A549 (cell line): Measurements from ENCODE around the gene SLBP. TPM values are rescaled to one million over a fixed set of nuclear protein-coding genes. Genes with fewer than 3 reads are reported as not detected.

Experiments used
- ATAC-seq, 2 experiments: fragments of 200-7000 bp in 1 of 2; fragments of >200 bp in 1 of 2; cut with Nextera tagmentation in 1 of 2; cut with Tn5 transposase in 1 of 2; 3 replicates each; pipeline versions ENCODE4 v1.8.0 to v1.9.1; 2018 to 2020; ENCODE audit warnings: mild to moderate bottlenecking in 1 of 2, moderate library complexity in 1 of 2
- CTCF ChIA-PET: fragments of 300-600 bp; sonication (Branson Sonifier 250); formaldehyde crosslinking; extraction: SDS; loops from one replicate; lab custom pipeline; 2021; ENCODE audit warnings: antibody characterized with exemption, inconsistent platforms; lab: Yijun Ruan, JAX
- POLR2A ChIA-PET: fragments of 350-600 bp; formaldehyde crosslinking; extraction: SDS; loops from one replicate; lab custom pipeline; 2021; ENCODE audit warnings: antibody characterized with exemption, inconsistent platforms; lab: Yijun Ruan, JAX
- DNase-seq, 2 experiments: peaks; one replicate each; pipeline versions ENCODE4 v3.0.0 to v3.0.0-alpha.2; 2011 to 2016; ENCODE audit warnings: low read depth in 1 of 2, low spot score in 1 of 2
- FAIRE-seq: peaks from 2 replicates; lab custom pipeline; 2011; peaks lifted over from hg19 to GRCh38; lab: Jason Lieb, UNC
- H3K27ac ChIP-seq, 2 experiments: fragments of >200 bp; sonication (Bioruptor Twin); formaldehyde crosslinking; 3 replicates each; pipeline ENCODE4 v1.5.1; 2016 to 2017
- H3K4me1 ChIP-seq: fragments of >200 bp; sonication (Bioruptor Twin); formaldehyde crosslinking; 3 replicates; pipeline ENCODE4 v1.6.1; 2016
- H3K4me2 ChIP-seq: fragments of >200 bp; sonication (Bioruptor Twin); formaldehyde crosslinking; 3 replicates; pipeline ENCODE4 v1.6.1; 2016
- H3K4me3 ChIP-seq: fragments of >200 bp; sonication (Bioruptor Twin); formaldehyde crosslinking; 3 replicates; pipeline ENCODE4 v1.5.1; 2016
- H3K9me3 ChIP-seq: fragments of >200 bp; sonication (Bioruptor Twin); formaldehyde crosslinking; 3 replicates; pipeline ENCODE4 v1.6.1; 2016
- CEBPB ChIP-seq, 2 experiments: fragments of >200 bp in 1 of 2; sonication (Bioruptor Twin) in 1 of 2; formaldehyde crosslinking in 1 of 2; IDR thresholded peaks; 2 replicates each; pipeline ENCODE4 v1.6.1; 2012 to 2016
- EHF ChIP-seq: fragments of 250-450 bp; sonication (Bioruptor Pico); IDR thresholded peaks from 2 replicates; pipeline ENCODE4 v1.5.0; 2020; ENCODE audit warnings: mild to moderate bottlenecking
- EHMT2 ChIP-seq: fragments of 200-600 bp; sonication (generic); IDR thresholded peaks from 2 replicates; pipeline ENCODE4 v1.6.1; 2016; ENCODE audit warnings: antibody characterized with exemption, low read depth, mild to moderate bottlenecking, moderate library complexity
- FOSL2 ChIP-seq, 2 experiments: fragments of 450-650 bp in 1 of 2; fragments of >200 bp in 1 of 2; sonication (Bioruptor Twin) in 1 of 2; formaldehyde crosslinking; IDR thresholded peaks; 2 replicates each; pipeline versions ENCODE4 v1.5.0 to v1.6.1; 2016 to 2020; ENCODE audit warnings: mild to moderate bottlenecking in 1 of 2, moderate library complexity in 1 of 2
- HMGXB4 ChIP-seq: fragments of 250-450 bp; sonication (Bioruptor Pico); IDR thresholded peaks from 2 replicates; pipeline ENCODE4 v1.5.0; 2021; ENCODE audit warnings: mild to moderate bottlenecking, moderate library complexity, borderline replicate concordance
- HOXA7 ChIP-seq: fragments of 250-450 bp; sonication (Bioruptor Pico); IDR thresholded peaks from 2 replicates; pipeline ENCODE4 v1.5.0; 2020; ENCODE audit warnings: mild to moderate bottlenecking, moderate library complexity
- KDM5A ChIP-seq: fragments of 200-600 bp; sonication (generic); IDR thresholded peaks from 2 replicates; pipeline ENCODE4 v1.6.1; 2016; ENCODE audit warnings: antibody characterized with exemption, mild to moderate bottlenecking
- MAFK ChIP-seq: fragments of 450-650 bp; IDR thresholded peaks from 2 replicates; pipeline ENCODE4 v1.6.1; 2014; ENCODE audit not compliant: partially characterized antibody
- MYC ChIP-seq: IDR thresholded peaks from 2 replicates; pipeline ENCODE4 v1.6.1; 2012; ENCODE audit warnings: mild to moderate bottlenecking, inconsistent platforms, low read length, improper control_type of control experiment, borderline replicate concordance
- NPAS2 ChIP-seq: fragments of 250-450 bp; sonication (Bioruptor Pico); IDR thresholded peaks from 2 replicates; pipeline ENCODE4 v1.8.0; 2022; ENCODE audit warnings: mild to moderate bottlenecking, moderate library complexity, borderline replicate concordance
- NR3C1 ChIP-seq: fragments of >200 bp; sonication (Bioruptor Twin); formaldehyde crosslinking; IDR thresholded peaks from 3 replicates; pipeline ENCODE4 v1.6.1; 2017
- PHF8 ChIP-seq: fragments of 200-600 bp; sonication (generic); IDR thresholded peaks from 2 replicates; pipeline ENCODE4 v1.6.1; 2016; ENCODE audit warnings: low read depth, mild to moderate bottlenecking, antibody characterized with exemption, moderate library complexity, borderline replicate concordance
- POLR2A ChIP-seq: IDR thresholded peaks from 2 replicates; pipeline ENCODE4 v1.6.1; 2012; ENCODE audit warnings: mild to moderate bottlenecking, low read length
- RARB ChIP-seq: fragments of 250-450 bp; sonication (Bioruptor Pico); IDR thresholded peaks from 2 replicates; pipeline ENCODE4 v1.8.0; 2021; ENCODE audit warnings: mild to moderate bottlenecking, moderate library complexity
- RCOR1 ChIP-seq: fragments of 150-350 bp; IDR thresholded peaks from 2 replicates; pipeline ENCODE4 v1.6.1; 2014; ENCODE audit warnings: antibody characterized with exemption, low read length, low read depth
- RFX5 ChIP-seq: fragments of 450-650 bp; IDR thresholded peaks from 2 replicates; pipeline ENCODE4 v1.7.1; 2014; ENCODE audit warnings: antibody characterized with exemption, mild to moderate bottlenecking, moderate library complexity
- SMC3 ChIP-seq: fragments of >200 bp; sonication (Bioruptor Twin); formaldehyde crosslinking; IDR thresholded peaks from 3 replicates; pipeline ENCODE4 v1.6.1; 2018; ENCODE audit warnings: inconsistent platforms
- TFCP2L1 ChIP-seq: fragments of 250-450 bp; sonication (Bioruptor Pico); IDR thresholded peaks from 2 replicates; pipeline ENCODE4 v1.5.0; 2021; ENCODE audit warnings: mild to moderate bottlenecking
- WGBS: methylation state at CpG from one replicate; pipeline ENCODE4 v1.1.6; 2017; ENCODE audit errors: missing lambda C conversion rate; 5-methylcytosine and 5-hydroxymethylcytosine counted together
- polyA plus RNA-seq, 4 experiments: library from polyadenylated mRNA; depleted of rRNA in 3 of 4; stranded (reverse); fragments of >200 nt; fragmentation: RNase III in 1 of 4; extraction: RNeasy Plus Mini Kit Qiagen cat#74134 plus additional on column Dnase treatment in 1 of 4; gene quantifications; 2 replicates in 3 of 4; 3 replicates in 1 of 4; pipeline ENCODE4 v1.2.3, GENCODE V29; 2011 to 2017
- TF ChIP-seq, protein P1 (sequence below): IDR thresholded peaks from 2 replicates; pipeline ENCODE4 v1.6.1; 2012
- TF ChIP-seq, protein P2 (sequence below): fragments of 200-600 bp; sonication (generic); IDR thresholded peaks from 2 replicates; pipeline ENCODE4 v1.6.1; 2016; ENCODE audit warnings: antibody characterized with exemption, mild to moderate bottlenecking, moderate library complexity
- TF ChIP-seq, protein P3 (sequence below): fragments of >200 bp; sonication (Bioruptor Twin); formaldehyde crosslinking; IDR thresholded peaks from 3 replicates; pipeline ENCODE4 v1.6.1; 2016

The SLBP gene
- polyA plus RNA-seq, 2 of the 4 experiments (the other 2 are of a cell fraction) = 80.5 to 89.9 TPM

DNA sequence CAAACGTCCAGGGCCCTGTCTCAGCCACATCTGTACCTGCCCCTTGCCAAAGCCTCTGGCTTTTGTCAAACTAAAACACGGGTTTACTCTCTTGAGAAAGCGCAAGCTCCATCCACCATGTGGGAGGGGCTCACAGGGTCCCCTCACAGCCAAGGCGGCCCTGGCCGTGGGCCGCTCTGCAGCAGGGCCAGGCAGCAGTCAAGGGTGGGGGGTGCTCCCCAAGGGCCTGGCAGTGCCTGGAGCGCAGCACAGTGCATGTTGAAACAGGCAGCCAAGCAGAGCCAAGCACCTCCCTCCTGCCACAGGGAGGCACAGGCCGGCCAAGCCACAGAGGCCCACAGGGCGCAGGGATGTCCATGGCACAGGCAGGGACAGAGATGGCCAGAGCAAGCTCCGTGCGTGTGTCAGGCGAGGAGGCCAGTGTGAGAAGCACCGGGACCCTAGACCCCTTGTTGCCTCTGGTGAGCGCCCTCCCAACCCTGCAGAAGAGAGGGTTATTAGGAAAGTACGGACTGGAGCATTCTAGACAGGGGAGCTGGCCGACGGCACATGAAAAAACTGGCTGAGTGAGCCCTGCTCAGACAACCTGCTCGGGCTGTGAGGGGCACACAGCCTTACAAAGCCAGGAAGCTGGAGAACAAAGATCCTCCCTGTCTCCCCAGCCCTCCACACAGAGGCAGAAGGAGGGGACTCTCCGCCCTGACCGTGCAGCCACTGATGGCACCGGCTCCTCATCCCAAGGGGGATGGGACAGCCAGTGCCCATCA, 67.0 kb downstream of the SLBP start:
- no peak for DNase-seq
- POLR2A ChIA-PET = no interaction called here
- WGBS = 60% methylated on average over 12 of the region's 21 CpGs
- Histone ChIP-seq H3K9me3 (no peaks in the 10 kb centered on the region), H3K27ac (no peak overlapping the region), H3K4me3 (no peak overlapping the region)
- no peak for TF ChIP-seq EHF (CRISPR knock-in tag)
- TF ChIP-seq KDM5A = no peak
- no peak for TF ChIP-seq SMC3
- TF ChIP-seq TFCP2L1 (CRISPR knock-in tag) = no peak
- TF ChIP-seq NR3C1 = no peak
- TF ChIP-seq CEBPB (IDR thresholded peaks at IDR 0.05) = no peak
- no peak for TF ChIP-seq RCOR1
- no peak for TF ChIP-seq EHMT2
- TF ChIP-seq HMGXB4 (CRISPR knock-in tag) = no peak
- no peak for TF ChIP-seq RARB
- no peak for TF ChIP-seq HOXA7 (CRISPR knock-in tag)
- TF ChIP-seq, protein P1, sequence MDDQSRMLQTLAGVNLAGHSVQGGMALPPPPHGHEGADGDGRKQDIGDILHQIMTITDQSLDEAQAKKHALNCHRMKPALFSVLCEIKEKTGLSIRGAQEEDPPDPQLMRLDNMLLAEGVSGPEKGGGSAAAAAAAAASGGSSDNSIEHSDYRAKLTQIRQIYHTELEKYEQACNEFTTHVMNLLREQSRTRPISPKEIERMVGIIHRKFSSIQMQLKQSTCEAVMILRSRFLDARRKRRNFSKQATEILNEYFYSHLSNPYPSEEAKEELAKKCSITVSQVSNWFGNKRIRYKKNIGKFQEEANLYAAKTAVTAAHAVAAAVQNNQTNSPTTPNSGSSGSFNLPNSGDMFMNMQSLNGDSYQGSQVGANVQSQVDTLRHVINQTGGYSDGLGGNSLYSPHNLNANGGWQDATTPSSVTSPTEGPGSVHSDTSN = no peak
- TF ChIP-seq PHF8 = no peak
- TF ChIP-seq NPAS2 (CRISPR knock-in tag) = no peak
- TF ChIP-seq, protein P2, sequence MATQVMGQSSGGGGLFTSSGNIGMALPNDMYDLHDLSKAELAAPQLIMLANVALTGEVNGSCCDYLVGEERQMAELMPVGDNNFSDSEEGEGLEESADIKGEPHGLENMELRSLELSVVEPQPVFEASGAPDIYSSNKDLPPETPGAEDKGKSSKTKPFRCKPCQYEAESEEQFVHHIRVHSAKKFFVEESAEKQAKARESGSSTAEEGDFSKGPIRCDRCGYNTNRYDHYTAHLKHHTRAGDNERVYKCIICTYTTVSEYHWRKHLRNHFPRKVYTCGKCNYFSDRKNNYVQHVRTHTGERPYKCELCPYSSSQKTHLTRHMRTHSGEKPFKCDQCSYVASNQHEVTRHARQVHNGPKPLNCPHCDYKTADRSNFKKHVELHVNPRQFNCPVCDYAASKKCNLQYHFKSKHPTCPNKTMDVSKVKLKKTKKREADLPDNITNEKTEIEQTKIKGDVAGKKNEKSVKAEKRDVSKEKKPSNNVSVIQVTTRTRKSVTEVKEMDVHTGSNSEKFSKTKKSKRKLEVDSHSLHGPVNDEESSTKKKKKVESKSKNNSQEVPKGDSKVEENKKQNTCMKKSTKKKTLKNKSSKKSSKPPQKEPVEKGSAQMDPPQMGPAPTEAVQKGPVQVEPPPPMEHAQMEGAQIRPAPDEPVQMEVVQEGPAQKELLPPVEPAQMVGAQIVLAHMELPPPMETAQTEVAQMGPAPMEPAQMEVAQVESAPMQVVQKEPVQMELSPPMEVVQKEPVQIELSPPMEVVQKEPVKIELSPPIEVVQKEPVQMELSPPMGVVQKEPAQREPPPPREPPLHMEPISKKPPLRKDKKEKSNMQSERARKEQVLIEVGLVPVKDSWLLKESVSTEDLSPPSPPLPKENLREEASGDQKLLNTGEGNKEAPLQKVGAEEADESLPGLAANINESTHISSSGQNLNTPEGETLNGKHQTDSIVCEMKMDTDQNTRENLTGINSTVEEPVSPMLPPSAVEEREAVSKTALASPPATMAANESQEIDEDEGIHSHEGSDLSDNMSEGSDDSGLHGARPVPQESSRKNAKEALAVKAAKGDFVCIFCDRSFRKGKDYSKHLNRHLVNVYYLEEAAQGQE = no peak
- TF ChIP-seq, all 56 proteins: peak for 0
- Histone ChIP-seq H3K4me1 (no peaks in the 10 kb centered on the region), H3K4me2 (no peak overlapping the region)
- CTCF ChIA-PET = interaction anchor here (0.9 kb wide), 1 partner anchor 15 kb away, joined by 3 read pairs; no protein-coding TSS in a partner anchor
- FAIRE-seq (no peak), ATAC-seq (peak; percentile 51; a peak in 3 of 6 replicates)

GRCh38 chr4:1643971-1644735, 68.0 kb downstream of the SLBP start:
- H3K4me2 ChIP-seq = no peak overlapping the region
- H3K27ac ChIP-seq = no peak overlapping the region
- H3K4me3 ChIP-seq = no peak overlapping the region
- CTCF ChIA-PET = no interaction called here
- no peak for FAIRE-seq
- H3K9me3 ChIP-seq = no peaks in the 10 kb centered on the region
- TF ChIP-seq MYC (no peak), MAFK (no peak), FOSL2 (IDR thresholded peaks at IDR 0.05) (no peak), FOSL2 (CRISPR knock-in tag; IDR thresholded peaks at IDR 0.05) (no peak), RFX5 (no peak), POLR2A (no peak), EHMT2 (no peak), NR3C1 (no peak), EHF (CRISPR knock-in tag) (no peak)
- TF ChIP-seq, protein P3, sequence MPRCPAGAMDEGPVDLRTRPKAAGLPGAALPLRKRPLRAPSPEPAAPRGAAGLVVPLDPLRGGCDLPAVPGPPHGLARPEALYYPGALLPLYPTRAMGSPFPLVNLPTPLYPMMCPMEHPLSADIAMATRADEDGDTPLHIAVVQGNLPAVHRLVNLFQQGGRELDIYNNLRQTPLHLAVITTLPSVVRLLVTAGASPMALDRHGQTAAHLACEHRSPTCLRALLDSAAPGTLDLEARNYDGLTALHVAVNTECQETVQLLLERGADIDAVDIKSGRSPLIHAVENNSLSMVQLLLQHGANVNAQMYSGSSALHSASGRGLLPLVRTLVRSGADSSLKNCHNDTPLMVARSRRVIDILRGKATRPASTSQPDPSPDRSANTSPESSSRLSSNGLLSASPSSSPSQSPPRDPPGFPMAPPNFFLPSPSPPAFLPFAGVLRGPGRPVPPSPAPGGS = no peak
- no peak for ATAC-seq
- 89% methylated on average over 43 of the region's 48 CpGs for WGBS
- H3K4me1 ChIP-seq = no peaks in the 10 kb centered on the region
- no peak for DNase-seq
- POLR2A ChIA-PET = no interaction called here
